Vagina (tissue), 2 donors: ENCODE results near the gene CTCFL. TPM values are rescaled to one million over a fixed set of nuclear protein-coding genes. Genes with fewer than 3 reads are reported as not detected.

Experiments used
- DNase-seq, 2 donors: peaks; one replicate each; pipeline ENCODE4 v3.0.0-alpha.2; 2017; ENCODE audit errors: extremely low spot score in 2 of 2
- H3K27ac ChIP-seq: fragments of 200-600 bp; sonication (generic); one replicate; pipeline ENCODE4 v1.5.1; 2019
- H3K27me3 ChIP-seq: fragments of 200-600 bp; sonication (generic); one replicate; pipeline ENCODE4 v1.5.1; 2019
- H3K36me3 ChIP-seq, 2 donors: fragments of 200-600 bp; sonication (generic); one replicate each; pipeline ENCODE4 v1.5.1; 2017 to 2019
- H3K4me1 ChIP-seq: fragments of 200-600 bp; sonication (generic); one replicate; pipeline ENCODE4 v1.5.1; 2019
- H3K4me3 ChIP-seq, 2 donors: fragments of 200-600 bp; sonication (generic); 1 replicate in 1 of 2; 2 replicates in 1 of 2; pipeline ENCODE4 v1.5.1; 2016 to 2019
- H3K9me3 ChIP-seq: fragments of 200-600 bp; sonication (generic); one replicate; pipeline ENCODE4 v1.5.1; 2019
- POLR2A ChIP-seq, 2 donors: fragments of 450-650 bp; IDR thresholded peaks; one replicate each; pipeline ENCODE4 v1.6.1; 2017; ENCODE audit warnings: antibody characterized with exemption in 2 of 2, mild to moderate bottlenecking in 2 of 2, moderate library complexity in 2 of 2
- POLR2AphosphoS5 ChIP-seq, 2 donors: sonication (generic); formaldehyde crosslinking; IDR thresholded peaks; one replicate each; pipeline ENCODE4 v1.9.0; 2017; ENCODE audit warnings: antibody characterized with exemption in 2 of 2, mild to moderate bottlenecking in 2 of 2, low read depth in 1 of 2; ENCODE audit not compliant: insufficient read depth in 1 of 2
- intact Hi-C: fragments of 100-400 bp; cut with DNase I; formaldehyde crosslinking; loops from one replicate; pipeline ENCODE4 v1.15.1; 2023
- total RNA-seq: library from RNA; depleted of rRNA; stranded (reverse); fragments of >200 nt; gene quantifications from one replicate; pipeline ENCODE4 v1.2.3, GENCODE V29; 2016
- TF ChIP-seq, protein P1 (sequence below), 3 experiments: fragments of 450-650 bp in 2 of 3; fragments of 200-600 bp in 1 of 3; sonication (generic) in 1 of 3; IDR thresholded peaks; one replicate each; pipeline ENCODE4 v1.5.1; 2017 to 2019; ENCODE audit warnings: antibody characterized with exemption in 3 of 3, mild to moderate bottlenecking in 2 of 3, moderate library complexity in 2 of 3

Gene CTCFL
- total RNA-seq, 1 donor from 2014 or later, result not detected

DNA sequence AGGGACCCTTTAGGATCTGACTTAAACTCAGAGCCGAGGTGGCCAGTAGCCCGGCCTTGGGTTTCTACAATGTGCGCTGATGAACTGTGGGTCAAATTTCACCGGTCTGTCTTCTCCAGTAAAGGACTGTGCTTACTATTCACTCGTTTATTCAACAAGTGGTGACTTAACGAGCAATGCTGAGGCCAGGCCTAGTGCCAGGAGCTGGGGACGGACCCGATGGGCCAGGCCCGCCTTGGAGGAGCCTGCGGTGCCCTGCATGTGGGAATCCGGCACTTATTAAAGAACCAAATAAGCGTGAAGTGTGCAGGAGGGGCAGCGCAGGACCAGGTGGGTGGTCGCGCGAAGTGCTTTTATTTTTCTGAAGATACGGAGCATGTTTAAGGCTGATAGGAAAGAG is 24.0 kb downstream of the CTCFL start:
- H3K4me3 ChIP-seq, result no peak overlapping the region
- intact Hi-C loops, result no loop called here

GRCh38 chr20:57500235-57500634 is 24.7 kb downstream of the CTCFL start:
- no peak for DNase-seq
- TF ChIP-seq POLR2AphosphoS5 (IDR thresholded peaks at IDR 0.05; ENCODE audit: insufficient read depth in 1 of 2, low read depth in 1 of 2) (no peak), POLR2A (IDR thresholded peaks at IDR 0.05) (no peak)
- TF ChIP-seq, protein P1, sequence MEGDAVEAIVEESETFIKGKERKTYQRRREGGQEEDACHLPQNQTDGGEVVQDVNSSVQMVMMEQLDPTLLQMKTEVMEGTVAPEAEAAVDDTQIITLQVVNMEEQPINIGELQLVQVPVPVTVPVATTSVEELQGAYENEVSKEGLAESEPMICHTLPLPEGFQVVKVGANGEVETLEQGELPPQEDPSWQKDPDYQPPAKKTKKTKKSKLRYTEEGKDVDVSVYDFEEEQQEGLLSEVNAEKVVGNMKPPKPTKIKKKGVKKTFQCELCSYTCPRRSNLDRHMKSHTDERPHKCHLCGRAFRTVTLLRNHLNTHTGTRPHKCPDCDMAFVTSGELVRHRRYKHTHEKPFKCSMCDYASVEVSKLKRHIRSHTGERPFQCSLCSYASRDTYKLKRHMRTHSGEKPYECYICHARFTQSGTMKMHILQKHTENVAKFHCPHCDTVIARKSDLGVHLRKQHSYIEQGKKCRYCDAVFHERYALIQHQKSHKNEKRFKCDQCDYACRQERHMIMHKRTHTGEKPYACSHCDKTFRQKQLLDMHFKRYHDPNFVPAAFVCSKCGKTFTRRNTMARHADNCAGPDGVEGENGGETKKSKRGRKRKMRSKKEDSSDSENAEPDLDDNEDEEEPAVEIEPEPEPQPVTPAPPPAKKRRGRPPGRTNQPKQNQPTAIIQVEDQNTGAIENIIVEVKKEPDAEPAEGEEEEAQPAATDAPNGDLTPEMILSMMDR (IDR thresholded peaks at IDR 0.05), result no peak
- intact Hi-C loops, result no loop called here
- no peaks in the 10 kb centered on the region for H3K9me3 ChIP-seq
- no peaks in the 10 kb centered on the region for H3K27me3 ChIP-seq
- no peaks in the 10 kb centered on the region for H3K4me1 ChIP-seq
- no peak overlapping the region for H3K27ac ChIP-seq
- H3K36me3 ChIP-seq, result no peaks in the 10 kb centered on the region
- H3K4me3 ChIP-seq, result no peak overlapping the region

More for the DNA sequence above, 24.0 kb downstream of the CTCFL start:
- TF ChIP-seq POLR2AphosphoS5 (IDR thresholded peaks at IDR 0.05; ENCODE audit: insufficient read depth in 1 of 2, low read depth in 1 of 2) (no peak), POLR2A (IDR thresholded peaks at IDR 0.05) (no peak)
- TF ChIP-seq, protein P1 (IDR thresholded peaks at IDR 0.05), result no peak
- H3K27ac ChIP-seq, result no peak overlapping the region
- no peaks in the 10 kb centered on the region for H3K27me3 ChIP-seq
- no peaks in the 10 kb centered on the region for H3K9me3 ChIP-seq
- H3K36me3 ChIP-seq, result no peaks in the 10 kb centered on the region
- H3K4me1 ChIP-seq, result no peaks in the 10 kb centered on the region
- no peak for DNase-seq

GRCh38 chr20:57499676-57500075 is 25.3 kb downstream of the CTCFL start:
- intact Hi-C loops, result loop anchor here (5.0 kb wide), 1 partner anchor 117 kb away; no protein-coding TSS in a partner anchor
- no peak for DNase-seq
- no peaks in the 10 kb centered on the region for H3K9me3 ChIP-seq

GRCh38 chr20:57498425-57499400 is 26.2 kb downstream of the CTCFL start:
- Histone ChIP-seq H3K27me3 (no peaks in the 10 kb centered on the region), H3K36me3 (no peaks in the 10 kb centered on the region), H3K4me3 (no peak overlapping the region), H3K27ac (no peak overlapping the region), H3K4me1 (no peaks in the 10 kb centered on the region), H3K9me3 (no peaks in the 10 kb centered on the region)
- no peak for DNase-seq
- intact Hi-C loops, result loop anchor here (5.0 kb wide), 1 partner anchor 116 kb away; no protein-coding TSS in a partner anchor
- TF ChIP-seq, protein P1 (IDR thresholded peaks at IDR 0.05), result no peak
- TF ChIP-seq POLR2AphosphoS5 (IDR thresholded peaks at IDR 0.05; ENCODE audit: insufficient read depth in 1 of 2, low read depth in 1 of 2), result no peak
- TF ChIP-seq POLR2A (IDR thresholded peaks at IDR 0.05), result no peak

More at GRCh38 chr20:57499676-57500075, 25.3 kb downstream of the CTCFL start:
- Histone ChIP-seq H3K27ac (no peak overlapping the region), H3K4me1 (no peaks in the 10 kb centered on the region), H3K4me3 (no peak overlapping the region), H3K36me3 (no peaks in the 10 kb centered on the region), H3K27me3 (no peaks in the 10 kb centered on the region)
- TF ChIP-seq, protein P1 (IDR thresholded peaks at IDR 0.05), result no peak
- TF ChIP-seq POLR2A (IDR thresholded peaks at IDR 0.05) (no peak), POLR2AphosphoS5 (IDR thresholded peaks at IDR 0.05; ENCODE audit: insufficient read depth in 1 of 2, low read depth in 1 of 2) (no peak)
